ENCODE measurements around the gene ACTBL2.

GRCh38 chr5:57441557-57441956, 41.1 kb downstream of the ACTBL2 start:
- no peak for TF ChIP-seq REST (IDR thresholded peaks at IDR 0.05; ENCODE audit: insufficient replicate concordance, low read depth)
- no peak for TF ChIP-seq CTCF (IDR thresholded peaks at IDR 0.05; ENCODE audit: insufficient read depth, low read length)
- TF ChIP-seq GABPA (IDR thresholded peaks at IDR 0.05; ENCODE audit: low read depth) = no peak

Data from HL-60 (cell line).